ENCODE results near the gene ANGPTL2. TPM values are rescaled to one million over a fixed set of nuclear protein-coding genes. Genes with fewer than 3 reads are reported as not detected.

ANGPTL2 gene
- total RNA-seq, 4 donors from 2014 or later = 5.9 to 12.6 (median 8.7) TPM

DNA sequence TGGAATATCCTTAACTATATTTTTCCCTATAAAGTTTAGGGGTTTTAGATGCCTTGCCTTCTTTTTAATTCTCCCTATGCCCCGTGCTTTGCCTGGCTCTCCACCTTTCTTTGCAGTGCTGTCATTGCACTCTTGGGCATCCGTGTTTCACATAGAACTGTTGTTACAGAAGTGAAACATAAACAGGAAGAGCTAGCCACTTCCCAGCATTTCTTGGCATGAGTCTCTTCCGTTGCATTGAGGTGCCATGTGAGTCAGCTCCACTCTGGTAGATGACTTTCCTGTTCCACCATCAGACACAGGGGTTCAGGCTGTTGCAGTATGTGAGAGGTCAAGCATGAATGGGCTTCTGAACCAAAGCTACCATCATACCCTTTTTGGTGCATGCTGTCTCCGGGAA is 73.4 kb downstream of the ANGPTL2 start:
- WGBS, 2 donors = 54 to 61% methylated on average over 4 of the region's 4 CpGs
- Histone ChIP-seq H3K4me3 (replicated peaks in 1 of 3) (no peak overlapping the region), H3K36me3 (no peaks in the 10 kb centered on the region), H3K9me3 (no peaks in the 10 kb centered on the region), H3K27me3 (no peaks in the 10 kb centered on the region), H3K27ac (peak overlapping the region in 2 of 3 donors; percentile 15 to 30), H3K4me1 (peaks cover 0 to 25% of the 10 kb centered on the region in 2 donors)
- intact Hi-C loops (cut with DNase I) = no loop called here
- TF ChIP-seq, protein P1, sequence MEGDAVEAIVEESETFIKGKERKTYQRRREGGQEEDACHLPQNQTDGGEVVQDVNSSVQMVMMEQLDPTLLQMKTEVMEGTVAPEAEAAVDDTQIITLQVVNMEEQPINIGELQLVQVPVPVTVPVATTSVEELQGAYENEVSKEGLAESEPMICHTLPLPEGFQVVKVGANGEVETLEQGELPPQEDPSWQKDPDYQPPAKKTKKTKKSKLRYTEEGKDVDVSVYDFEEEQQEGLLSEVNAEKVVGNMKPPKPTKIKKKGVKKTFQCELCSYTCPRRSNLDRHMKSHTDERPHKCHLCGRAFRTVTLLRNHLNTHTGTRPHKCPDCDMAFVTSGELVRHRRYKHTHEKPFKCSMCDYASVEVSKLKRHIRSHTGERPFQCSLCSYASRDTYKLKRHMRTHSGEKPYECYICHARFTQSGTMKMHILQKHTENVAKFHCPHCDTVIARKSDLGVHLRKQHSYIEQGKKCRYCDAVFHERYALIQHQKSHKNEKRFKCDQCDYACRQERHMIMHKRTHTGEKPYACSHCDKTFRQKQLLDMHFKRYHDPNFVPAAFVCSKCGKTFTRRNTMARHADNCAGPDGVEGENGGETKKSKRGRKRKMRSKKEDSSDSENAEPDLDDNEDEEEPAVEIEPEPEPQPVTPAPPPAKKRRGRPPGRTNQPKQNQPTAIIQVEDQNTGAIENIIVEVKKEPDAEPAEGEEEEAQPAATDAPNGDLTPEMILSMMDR (IDR thresholded peaks at IDR 0.05) = peak in 4 of 6 experiments; percentile 24 to 43 (median 34)
- TF ChIP-seq POLR2A (IDR thresholded peaks at IDR 0.05) = no peak
- DNase-seq = peak; percentile 30 to 34

DNA sequence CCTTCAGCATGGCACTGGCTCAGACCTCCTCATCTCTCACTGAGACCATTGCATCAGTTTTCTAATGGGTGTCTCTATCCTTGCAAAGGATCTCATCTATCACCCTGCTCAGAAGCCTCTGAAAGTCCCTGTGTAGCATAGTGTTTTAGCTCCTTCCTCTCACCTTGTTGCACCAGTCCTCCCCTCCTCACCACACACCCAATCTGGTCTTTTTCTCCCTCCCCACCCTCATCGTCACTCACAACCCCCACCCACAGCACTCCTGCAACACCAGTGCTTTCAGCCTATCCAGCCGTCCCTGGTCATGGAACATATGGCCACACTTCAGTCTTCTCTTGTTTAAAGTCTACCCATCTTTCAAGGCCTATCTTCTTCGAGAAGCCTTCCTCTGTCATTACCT is 74.5 kb downstream of the ANGPTL2 start:
- no peak for DNase-seq
- no peaks in the 10 kb centered on the region for H3K9me3 ChIP-seq
- no peak overlapping the region for H3K4me3 ChIP-seq (replicated peaks in 1 of 3)
- H3K4me1 ChIP-seq = peaks cover 0 to 19% of the 10 kb centered on the region in 2 donors
- peak overlapping the region in 1 of 3 donors; percentile 30 for H3K27ac ChIP-seq
- intact Hi-C loops (cut with DNase I) = no loop called here
- no peaks in the 10 kb centered on the region for H3K36me3 ChIP-seq
- 94 to 99% methylated on average over 3 of the region's 3 CpGs for WGBS, 2 donors
- no peaks in the 10 kb centered on the region for H3K27me3 ChIP-seq
- TF ChIP-seq, protein P1 (IDR thresholded peaks at IDR 0.05) = no peak
- no peak for TF ChIP-seq POLR2A (IDR thresholded peaks at IDR 0.05)

DNA sequence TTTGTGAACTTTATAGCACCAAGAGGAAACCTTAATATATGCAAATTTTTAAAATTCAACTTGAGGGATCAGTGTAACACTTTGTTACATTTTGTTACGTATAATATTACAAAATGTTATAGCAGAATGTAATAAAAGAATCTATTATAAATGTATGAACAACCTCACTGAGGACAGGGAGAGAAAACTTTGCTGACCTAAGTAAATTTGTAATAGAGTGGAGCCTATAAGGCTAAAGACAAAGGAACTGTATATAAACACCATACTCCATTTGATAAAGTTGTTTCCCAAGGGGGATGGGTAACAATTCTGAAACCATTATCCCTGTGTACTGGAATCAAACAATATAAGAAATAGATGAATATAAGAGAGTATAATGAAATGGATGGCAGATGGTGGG is 77.3 kb downstream of the ANGPTL2 start:
- intact Hi-C loops (cut with DNase I) = no loop called here
- H3K4me3 ChIP-seq (replicated peaks in 1 of 3) = no peak overlapping the region
- TF ChIP-seq, protein P1 (IDR thresholded peaks at IDR 0.05) = no peak
- H3K9me3 ChIP-seq = no peaks in the 10 kb centered on the region
- 96 to 98% methylated on average over 1 of the region's 1 CpG for WGBS, 2 donors
- no peaks in the 10 kb centered on the region for H3K36me3 ChIP-seq
- no peak for DNase-seq
- no peak overlapping the region for H3K27ac ChIP-seq
- peaks cover 0 to 19% of the 10 kb centered on the region in 2 donors for H3K4me1 ChIP-seq
- H3K27me3 ChIP-seq = no peaks in the 10 kb centered on the region

DNA sequence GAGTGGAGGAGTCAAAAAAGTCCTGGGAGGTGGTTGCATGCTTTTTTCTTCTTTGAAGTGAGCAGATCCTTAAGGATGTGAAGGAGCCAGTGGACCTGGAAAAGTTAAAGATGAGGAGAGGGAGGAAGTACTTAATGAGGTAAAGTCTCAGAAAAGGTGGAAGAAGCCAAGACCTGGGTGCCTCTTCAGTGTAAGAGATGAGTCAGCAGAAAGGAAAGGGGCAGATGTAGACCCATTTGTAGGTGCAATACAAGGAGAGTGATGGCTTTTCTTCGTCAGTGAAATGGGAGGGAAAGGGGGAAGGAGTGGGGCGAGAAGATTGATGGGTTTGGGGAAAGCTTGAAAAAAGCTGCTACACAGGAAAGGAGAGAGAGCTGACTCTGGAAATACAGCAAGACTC is 82.9 kb downstream of the ANGPTL2 start:
- 92 to 97% methylated on average over 2 of the region's 2 CpGs for WGBS, 2 donors

DNA sequence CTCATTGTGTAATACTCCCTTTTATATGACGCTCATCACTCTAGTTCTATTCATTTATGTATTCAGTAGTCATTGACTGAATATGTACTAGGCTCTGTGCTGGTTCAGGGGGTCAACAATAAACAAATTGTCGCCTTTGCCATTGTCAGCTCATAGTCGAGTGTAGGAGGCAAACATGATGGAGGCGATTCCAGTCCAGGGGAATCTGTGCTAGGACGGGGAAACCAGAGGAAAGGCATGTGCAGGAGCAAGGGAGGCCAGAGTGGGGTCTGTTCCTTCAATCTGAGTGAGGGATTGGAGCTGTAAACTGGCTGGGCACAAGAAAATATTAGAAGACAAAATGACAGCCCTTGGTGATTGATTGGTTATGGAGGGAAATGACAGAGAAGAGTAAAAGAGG is 83.9 kb downstream of the ANGPTL2 start:
- H3K4me1 ChIP-seq = peaks cover 18 to 30% of the 10 kb centered on the region in 2 donors
- no peak for TF ChIP-seq POLR2A (IDR thresholded peaks at IDR 0.05)
- TF ChIP-seq, protein P1 (IDR thresholded peaks at IDR 0.05) = no peak
- WGBS, 2 donors = 93 to 96% methylated on average over 5 of the region's 5 CpGs
- no peak overlapping the region for H3K4me3 ChIP-seq (replicated peaks in 1 of 3)
- no peak overlapping the region for H3K27ac ChIP-seq
- intact Hi-C loops (cut with DNase I) = no loop called here
- no peak for DNase-seq
- H3K9me3 ChIP-seq = no peaks in the 10 kb centered on the region
- no peaks in the 10 kb centered on the region for H3K36me3 ChIP-seq
- H3K27me3 ChIP-seq = no peaks in the 10 kb centered on the region

More for the DNA sequence above, 82.9 kb downstream of the ANGPTL2 start:
- TF ChIP-seq, protein P1 (IDR thresholded peaks at IDR 0.05) = no peak
- TF ChIP-seq POLR2A (IDR thresholded peaks at IDR 0.05) = no peak
- no peaks in the 10 kb centered on the region for H3K9me3 ChIP-seq
- H3K36me3 ChIP-seq = no peaks in the 10 kb centered on the region
- no peak for DNase-seq
- no peak overlapping the region for H3K27ac ChIP-seq
- H3K4me3 ChIP-seq (replicated peaks in 1 of 3) = no peak overlapping the region
- no peaks in the 10 kb centered on the region for H3K27me3 ChIP-seq
- H3K4me1 ChIP-seq = peaks cover 10 to 21% of the 10 kb centered on the region in 2 donors
- intact Hi-C loops (cut with DNase I) = no loop called here

Other genes with a start within 250 kb of the ANGPTL2 start
- gene RALGPS1, start 207.9 kb downstream of the ANGPTL2 start, total RNA-seq = 10 to 100 TPM; 27.3 to 42.1 (median 39.1) TPM
- 10 to 100 TPM; 14.6 to 49.1 (median 20.1) TPM for gene GARNL3, start 142.1 kb upstream of the ANGPTL2 start, total RNA-seq